Measurements from ENCODE around the gene KRTAP4-5.
"Not testable (repeated sequence)": the region's sequence is repeated elsewhere in the genome, so short reads cannot be mapped to it uniquely, and the experiment has no call there.

The KRTAP4-5 gene

DNA sequence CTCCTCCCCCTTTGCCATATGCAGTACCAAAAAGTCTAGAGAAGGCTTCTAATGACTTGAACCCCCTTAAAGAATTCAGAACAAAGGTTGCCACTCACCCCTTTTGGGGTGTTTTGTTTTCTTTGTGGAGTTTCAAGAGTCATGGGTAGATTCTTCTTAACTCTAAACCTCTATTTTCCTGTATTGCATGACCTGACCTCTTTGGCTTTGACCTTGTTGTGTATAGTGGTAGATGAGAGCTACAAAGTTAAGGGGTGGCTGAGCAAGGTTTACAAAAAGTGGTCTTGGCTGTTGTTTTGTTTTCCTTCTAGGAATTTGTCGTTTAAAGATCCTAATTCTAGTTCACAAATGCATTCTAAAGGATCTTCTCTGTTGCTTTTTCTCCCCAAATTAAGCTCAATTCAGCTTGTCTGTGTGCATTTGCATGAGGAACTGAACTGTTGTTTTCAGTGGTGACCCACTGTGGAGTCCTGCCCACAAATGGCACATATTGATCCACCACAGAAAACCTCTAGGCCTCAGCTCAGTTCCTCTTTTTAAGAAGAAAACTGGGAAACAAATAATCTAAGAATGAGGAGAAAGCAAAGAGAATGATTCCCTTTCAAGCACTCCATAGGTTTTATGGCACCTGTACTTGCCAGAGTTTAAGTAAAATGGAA lies 40.8 kb downstream of the KRTAP4-5 start:
- DNase-seq (ENCODE audit: low read depth in 2 of 3, low spot score in 2 of 3) = not testable (repeated sequence)

DNA sequence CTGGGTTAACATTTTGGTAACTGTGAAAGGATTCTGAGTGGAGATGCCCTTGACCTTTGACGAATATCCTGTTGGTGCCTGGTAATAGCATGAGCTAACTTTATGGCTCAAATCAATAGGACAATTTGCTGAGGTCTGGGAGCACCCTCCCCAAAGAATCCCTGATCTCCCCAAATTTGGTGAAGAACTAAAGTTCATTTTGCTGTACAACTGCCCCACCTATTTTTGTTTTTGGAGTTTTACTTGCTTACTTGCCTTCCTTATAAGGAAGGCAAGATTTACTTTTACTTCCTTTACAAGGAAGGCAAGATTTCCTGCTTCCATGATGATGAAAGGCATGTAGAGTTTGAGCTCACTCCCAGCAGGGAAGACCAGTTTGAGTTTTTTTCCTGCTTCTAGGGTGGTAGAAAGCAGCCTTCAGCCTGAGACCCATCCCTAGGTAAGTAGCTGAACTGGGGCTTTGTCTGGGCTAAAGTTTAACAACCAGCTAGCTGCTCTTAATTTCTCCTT lies 41.6 kb downstream of the KRTAP4-5 start:
- DNase-seq (ENCODE audit: low read depth in 2 of 3, low spot score in 2 of 3) = no peak

DNA sequence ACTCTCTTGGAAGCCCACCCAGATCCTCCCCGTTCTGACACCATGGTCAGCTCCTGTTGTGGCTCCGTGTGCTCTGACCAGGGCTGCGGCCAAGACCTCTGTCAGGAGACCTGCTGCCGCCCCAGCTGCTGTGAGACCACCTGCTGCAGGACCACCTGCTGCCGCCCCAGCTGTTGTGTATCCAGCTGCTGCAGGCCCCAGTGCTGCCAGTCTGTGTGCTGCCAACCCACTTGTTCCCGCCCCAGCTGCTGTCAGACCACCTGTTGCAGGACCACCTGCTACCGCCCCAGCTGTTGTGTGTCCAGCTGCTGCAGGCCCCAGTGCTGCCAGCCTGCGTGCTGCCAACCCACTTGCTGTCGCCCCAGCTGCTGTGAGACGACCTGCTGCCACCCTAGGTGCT lies 44.3 kb downstream of the KRTAP4-5 start, which contains the start of gene KRTAP4-9:
Gene KRTAP4-9 (plus strand): TSS at position 43 of the 400 bp plus-strand sequence. CDS start 0 bp downstream, at position 43.
- not testable (repeated sequence) for DNase-seq (ENCODE audit: low read depth in 2 of 3, low spot score in 2 of 3)

DNA sequence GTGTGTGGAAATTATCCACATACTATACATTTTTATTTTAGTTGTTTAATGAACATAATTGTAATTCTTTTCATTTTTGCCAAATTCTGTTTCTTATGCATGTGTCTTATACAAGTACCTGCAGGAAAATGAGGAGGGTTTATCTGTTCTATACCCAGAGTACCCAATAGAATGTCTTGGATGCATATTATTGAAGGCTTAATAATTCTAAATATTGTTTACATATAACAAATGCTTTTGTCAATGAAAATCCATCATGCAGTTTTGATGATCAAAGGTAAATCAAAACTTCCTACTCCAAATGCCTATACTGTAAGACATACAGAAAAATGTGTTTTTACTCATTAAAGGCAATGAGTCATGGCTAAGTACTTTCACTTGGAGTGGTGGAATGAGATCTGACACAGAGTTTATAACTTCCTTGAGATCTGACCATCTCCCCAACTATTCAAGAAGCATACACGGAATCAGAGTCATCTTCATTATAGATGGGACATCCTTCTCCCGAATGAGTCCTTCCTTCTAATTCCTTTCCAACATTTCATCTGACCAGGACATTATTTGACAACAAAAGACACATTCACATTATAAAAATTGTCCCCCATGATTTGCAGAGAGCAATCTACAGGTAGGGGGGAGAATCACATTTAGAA lies 45.1 kb downstream of the KRTAP4-5 start:
- not testable (repeated sequence) for DNase-seq (ENCODE audit: low read depth in 2 of 3, low spot score in 2 of 3)

DNA sequence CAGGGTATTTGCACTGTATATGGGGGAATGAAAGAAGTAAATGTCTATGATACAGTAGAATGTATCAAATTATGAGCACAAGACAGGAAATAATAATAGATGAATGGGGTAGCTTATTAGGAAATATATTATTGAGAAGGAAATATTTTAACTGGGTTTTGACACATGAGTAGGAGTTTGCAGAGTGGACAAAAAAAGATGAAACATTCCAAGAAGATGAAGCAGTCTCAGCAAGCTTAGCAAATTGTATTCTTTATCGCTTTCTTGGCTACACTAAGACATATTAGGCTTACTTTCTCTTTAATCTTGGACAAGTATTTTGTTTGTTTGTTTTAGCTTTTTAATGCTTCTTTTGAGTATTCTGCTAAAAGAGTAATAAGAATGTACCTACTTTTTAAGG lies 45.7 kb downstream of the KRTAP4-5 start:
- no peak for DNase-seq (ENCODE audit: low read depth in 2 of 3, low spot score in 2 of 3)

DNA sequence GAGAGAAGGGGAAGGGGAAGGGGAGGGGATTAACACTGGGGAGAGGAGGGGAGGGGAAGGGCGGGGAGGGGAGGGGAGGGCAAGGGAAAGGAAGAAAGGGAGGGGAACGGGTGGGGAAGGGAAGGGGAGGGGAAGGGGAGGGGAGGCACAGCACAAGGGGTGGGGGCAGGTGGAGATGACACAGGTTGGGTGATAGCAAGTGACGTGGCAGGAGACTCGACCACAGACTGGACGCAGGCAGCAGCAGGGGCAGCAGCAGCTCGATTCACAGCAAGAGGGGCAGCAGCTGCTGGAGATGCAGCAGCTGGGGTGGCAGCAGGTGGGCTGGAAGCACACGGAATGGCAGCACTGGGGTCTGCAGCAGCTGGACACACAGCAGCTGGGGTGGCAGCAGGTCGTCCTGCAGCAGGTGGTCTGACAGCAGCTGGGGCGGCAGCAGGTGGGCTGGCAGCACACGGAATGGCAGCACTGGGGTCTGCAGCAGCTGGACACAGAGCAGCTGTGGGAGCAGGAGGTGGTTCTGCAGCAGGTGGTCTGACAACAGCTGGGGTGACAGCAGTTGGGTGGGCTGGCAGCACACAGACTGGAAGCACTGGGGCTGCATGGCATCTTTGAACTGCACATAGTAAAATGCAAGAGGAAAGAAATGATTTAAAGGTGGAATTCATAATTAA lies 47.9 kb downstream of the KRTAP4-5 start, which contains the start of gene KRTAP4-16:
Gene KRTAP4-16 (minus strand): TSS at position 624 of the 674 bp plus-strand sequence. CDS start 0 bp downstream, at position 624.
- no peak for DNase-seq (ENCODE audit: low read depth in 2 of 3, low spot score in 2 of 3)

DNA sequence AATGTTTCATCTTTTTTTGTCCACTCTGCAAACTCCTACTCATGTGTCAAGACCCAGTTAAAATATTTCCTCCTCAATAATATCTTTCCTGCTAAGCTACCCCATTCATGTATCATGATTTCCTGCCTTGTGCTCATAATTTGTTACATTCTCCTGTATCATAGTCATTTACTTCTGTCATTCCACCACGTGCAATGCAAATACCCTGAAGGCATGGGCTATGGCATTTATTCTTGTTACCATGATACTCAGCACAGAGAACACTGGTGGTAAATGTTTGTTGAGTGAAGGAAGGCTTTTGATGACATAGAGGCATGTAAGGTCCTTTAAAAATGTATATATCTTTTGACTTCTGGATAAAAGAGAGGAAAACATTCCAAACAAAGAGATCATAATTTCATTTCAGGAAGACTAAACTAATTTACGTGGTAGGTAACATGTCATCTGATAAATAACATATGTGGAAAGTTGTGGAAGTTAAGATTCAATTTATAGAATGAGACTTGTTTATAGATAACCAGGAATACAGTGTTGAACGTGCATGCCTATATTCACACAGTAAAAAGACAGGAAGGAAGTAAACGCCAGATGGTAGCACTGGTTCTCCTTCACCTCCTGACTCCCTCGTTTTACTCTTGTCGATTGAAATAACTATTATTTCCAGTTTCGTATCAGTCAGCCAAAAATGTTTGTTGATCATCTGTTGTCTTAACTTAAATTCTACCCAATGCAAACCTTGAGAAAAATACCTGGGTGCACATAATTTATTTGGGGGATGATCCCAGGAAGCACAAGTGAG lies 49.7 kb downstream of the KRTAP4-5 start:
- DNase-seq (ENCODE audit: low read depth in 2 of 3, low spot score in 2 of 3) = not testable (repeated sequence)

All from activated CD8-positive, alpha-beta memory T cell treated with anti-CD3 and anti-CD28 coated beads for 48 hours (primary cell).